Ishikawa (cell line): ENCODE measurements around the gene SDSL.

Experiments used
- CEBPB ChIP-seq: IDR thresholded peaks from 2 replicates; pipeline ENCODE4 v1.6.1; 2012
- CREB1 ChIP-seq: IDR thresholded peaks from 2 replicates; pipeline ENCODE4 v1.6.1; 2012; ENCODE audit warnings: low read depth
- EGR1 ChIP-seq: IDR thresholded peaks from 2 replicates; pipeline ENCODE4 v1.6.1; 2012
- EP300 ChIP-seq: IDR thresholded peaks from 2 replicates; pipeline ENCODE4 v1.6.1; 2012; ENCODE audit warnings: borderline replicate concordance
- FOXM1 ChIP-seq: IDR thresholded peaks from 2 replicates; pipeline ENCODE4 v1.6.1; 2012; ENCODE audit warnings: low read depth, borderline replicate concordance
- NFIC ChIP-seq: IDR thresholded peaks from 2 replicates; pipeline ENCODE4 v1.6.1; 2012
- RAD21 ChIP-seq: IDR thresholded peaks from 2 replicates; pipeline ENCODE4 v1.6.1; 2012; ENCODE audit warnings: low read depth
- TAF1 ChIP-seq: IDR thresholded peaks from 2 replicates; pipeline ENCODE4 v1.6.1; 2012; ENCODE audit warnings: low read depth, mild to moderate bottlenecking
- TCF12 ChIP-seq: IDR thresholded peaks from 2 replicates; pipeline ENCODE4 v1.6.1; 2012; ENCODE audit warnings: low read depth
- TEAD4 ChIP-seq: IDR thresholded peaks from 2 replicates; pipeline ENCODE4 v1.6.1; 2012
- YY1 ChIP-seq: IDR thresholded peaks from 2 replicates; pipeline ENCODE4 v1.6.1; 2012; ENCODE audit warnings: low read depth
- ZBTB7A ChIP-seq: IDR thresholded peaks from 2 replicates; pipeline ENCODE4 v1.6.1; 2012; ENCODE audit warnings: low read depth
- TF ChIP-seq, protein P1 (sequence below): IDR thresholded peaks from 2 replicates; pipeline ENCODE4 v1.6.1; 2012; ENCODE audit warnings: low read depth, mild to moderate bottlenecking
- TF ChIP-seq, protein P2 (sequence below): IDR thresholded peaks from 2 replicates; pipeline ENCODE4 v1.6.1; 2012
- TF ChIP-seq, protein P3 (sequence below): IDR thresholded peaks from 2 replicates; pipeline ENCODE4 v1.6.1; 2012

SDSL gene

DNA sequence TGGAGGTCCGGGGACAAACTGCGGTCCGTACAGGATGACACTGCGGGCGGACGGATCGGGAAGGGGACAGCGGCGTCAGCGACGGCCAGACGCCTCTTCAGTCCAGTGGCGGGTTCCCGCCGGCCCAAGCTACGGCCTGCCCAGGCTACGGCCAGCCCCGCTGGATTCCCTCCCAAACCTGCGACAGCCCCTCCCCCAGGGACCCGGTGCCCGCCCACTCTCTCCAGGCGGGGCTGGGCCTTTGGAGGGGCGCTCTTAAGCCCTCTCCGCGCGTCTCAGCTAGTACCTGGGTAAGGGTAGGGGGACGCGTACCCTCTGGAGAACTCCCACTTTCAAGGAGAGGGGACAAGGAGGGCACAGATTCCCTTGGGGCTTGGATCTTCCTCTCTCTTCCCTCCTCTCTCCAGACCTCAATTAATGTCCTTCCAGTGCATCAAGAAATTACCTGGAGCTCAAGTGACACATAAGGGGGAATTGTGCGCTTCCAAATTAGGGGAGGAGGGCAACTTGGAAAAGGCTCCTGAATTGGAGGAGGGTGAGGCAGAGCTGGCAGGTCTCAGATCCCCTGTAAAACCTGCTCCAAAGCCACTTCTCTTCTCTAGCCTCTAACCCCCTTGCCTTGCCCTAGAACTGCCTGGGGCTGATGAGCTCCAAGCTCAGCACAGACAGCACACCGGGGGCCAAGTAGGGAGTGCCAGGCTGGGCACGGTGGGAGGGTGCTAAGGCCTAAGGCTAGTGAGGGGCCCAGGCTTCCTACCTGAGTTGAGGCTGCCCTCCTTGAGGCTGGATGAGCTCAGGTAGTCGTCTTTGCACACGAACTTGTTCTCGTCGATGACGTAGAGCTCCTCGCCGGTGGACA lies 46.4 kb downstream of the SDSL start:
- TF ChIP-seq, protein P1, sequence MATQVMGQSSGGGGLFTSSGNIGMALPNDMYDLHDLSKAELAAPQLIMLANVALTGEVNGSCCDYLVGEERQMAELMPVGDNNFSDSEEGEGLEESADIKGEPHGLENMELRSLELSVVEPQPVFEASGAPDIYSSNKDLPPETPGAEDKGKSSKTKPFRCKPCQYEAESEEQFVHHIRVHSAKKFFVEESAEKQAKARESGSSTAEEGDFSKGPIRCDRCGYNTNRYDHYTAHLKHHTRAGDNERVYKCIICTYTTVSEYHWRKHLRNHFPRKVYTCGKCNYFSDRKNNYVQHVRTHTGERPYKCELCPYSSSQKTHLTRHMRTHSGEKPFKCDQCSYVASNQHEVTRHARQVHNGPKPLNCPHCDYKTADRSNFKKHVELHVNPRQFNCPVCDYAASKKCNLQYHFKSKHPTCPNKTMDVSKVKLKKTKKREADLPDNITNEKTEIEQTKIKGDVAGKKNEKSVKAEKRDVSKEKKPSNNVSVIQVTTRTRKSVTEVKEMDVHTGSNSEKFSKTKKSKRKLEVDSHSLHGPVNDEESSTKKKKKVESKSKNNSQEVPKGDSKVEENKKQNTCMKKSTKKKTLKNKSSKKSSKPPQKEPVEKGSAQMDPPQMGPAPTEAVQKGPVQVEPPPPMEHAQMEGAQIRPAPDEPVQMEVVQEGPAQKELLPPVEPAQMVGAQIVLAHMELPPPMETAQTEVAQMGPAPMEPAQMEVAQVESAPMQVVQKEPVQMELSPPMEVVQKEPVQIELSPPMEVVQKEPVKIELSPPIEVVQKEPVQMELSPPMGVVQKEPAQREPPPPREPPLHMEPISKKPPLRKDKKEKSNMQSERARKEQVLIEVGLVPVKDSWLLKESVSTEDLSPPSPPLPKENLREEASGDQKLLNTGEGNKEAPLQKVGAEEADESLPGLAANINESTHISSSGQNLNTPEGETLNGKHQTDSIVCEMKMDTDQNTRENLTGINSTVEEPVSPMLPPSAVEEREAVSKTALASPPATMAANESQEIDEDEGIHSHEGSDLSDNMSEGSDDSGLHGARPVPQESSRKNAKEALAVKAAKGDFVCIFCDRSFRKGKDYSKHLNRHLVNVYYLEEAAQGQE, result no peak
- no peak for TF ChIP-seq FOXM1
- no peak for TF ChIP-seq YY1
- TF ChIP-seq TAF1, result no peak
- TF ChIP-seq CREB1, result no peak
- no peak for TF ChIP-seq EGR1
- no peak for TF ChIP-seq CEBPB
- TF ChIP-seq ZBTB7A, result no peak
- TF ChIP-seq TCF12, result no peak
- no peak for TF ChIP-seq NFIC
- no peak for TF ChIP-seq EP300
- TF ChIP-seq, protein P2, sequence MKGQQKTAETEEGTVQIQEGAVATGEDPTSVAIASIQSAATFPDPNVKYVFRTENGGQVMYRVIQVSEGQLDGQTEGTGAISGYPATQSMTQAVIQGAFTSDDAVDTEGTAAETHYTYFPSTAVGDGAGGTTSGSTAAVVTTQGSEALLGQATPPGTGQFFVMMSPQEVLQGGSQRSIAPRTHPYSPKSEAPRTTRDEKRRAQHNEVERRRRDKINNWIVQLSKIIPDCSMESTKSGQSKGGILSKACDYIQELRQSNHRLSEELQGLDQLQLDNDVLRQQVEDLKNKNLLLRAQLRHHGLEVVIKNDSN, result no peak

DNA sequence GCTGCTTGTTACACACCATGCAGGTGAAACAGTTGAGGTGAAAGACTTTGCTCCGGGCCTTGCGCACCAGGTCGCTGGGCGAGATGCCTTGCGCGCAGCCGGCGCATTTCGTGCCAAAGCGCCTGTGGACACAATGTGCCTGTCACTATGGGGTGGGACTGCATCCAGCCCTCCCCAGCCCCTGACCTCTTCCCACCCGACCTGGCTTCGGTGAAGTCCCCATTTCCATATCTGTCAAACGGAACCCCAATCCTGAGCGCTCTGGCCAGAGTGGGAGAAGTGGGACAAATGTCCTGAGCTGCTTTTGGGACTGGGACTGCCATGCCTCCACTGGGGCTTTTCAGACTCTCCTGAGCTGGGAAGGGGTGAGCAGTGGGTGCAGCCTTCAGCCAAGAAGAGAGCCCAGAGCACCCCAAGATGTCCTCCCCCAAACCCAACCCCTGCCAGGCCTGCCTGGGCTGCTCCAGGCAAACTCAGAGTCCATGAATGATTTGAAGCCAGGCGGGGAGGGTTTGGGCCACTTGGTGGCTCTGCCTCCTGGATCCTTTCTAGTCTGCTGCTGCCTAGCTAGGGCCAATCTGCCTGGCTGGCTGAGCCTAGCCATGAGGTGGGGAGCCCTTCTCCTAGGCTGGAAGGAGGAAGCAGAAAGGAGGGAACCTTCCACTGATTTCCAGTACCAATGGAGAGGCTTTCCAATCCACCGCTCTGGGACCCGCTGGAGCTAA lies 47.2 kb downstream of the SDSL start:
- TF ChIP-seq TCF12 (no peak), FOXM1 (no peak), ZBTB7A (no peak), EGR1 (no peak), TAF1 (no peak), YY1 (no peak), RAD21 (no peak), EP300 (no peak), NFIC (no peak), CEBPB (no peak), TEAD4 (no peak), CREB1 (no peak)
- TF ChIP-seq, protein P3, sequence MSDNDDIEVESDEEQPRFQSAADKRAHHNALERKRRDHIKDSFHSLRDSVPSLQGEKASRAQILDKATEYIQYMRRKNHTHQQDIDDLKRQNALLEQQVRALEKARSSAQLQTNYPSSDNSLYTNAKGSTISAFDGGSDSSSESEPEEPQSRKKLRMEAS, result no peak
- TF ChIP-seq, protein P1, result no peak
- TF ChIP-seq, protein P2, result no peak

DNA sequence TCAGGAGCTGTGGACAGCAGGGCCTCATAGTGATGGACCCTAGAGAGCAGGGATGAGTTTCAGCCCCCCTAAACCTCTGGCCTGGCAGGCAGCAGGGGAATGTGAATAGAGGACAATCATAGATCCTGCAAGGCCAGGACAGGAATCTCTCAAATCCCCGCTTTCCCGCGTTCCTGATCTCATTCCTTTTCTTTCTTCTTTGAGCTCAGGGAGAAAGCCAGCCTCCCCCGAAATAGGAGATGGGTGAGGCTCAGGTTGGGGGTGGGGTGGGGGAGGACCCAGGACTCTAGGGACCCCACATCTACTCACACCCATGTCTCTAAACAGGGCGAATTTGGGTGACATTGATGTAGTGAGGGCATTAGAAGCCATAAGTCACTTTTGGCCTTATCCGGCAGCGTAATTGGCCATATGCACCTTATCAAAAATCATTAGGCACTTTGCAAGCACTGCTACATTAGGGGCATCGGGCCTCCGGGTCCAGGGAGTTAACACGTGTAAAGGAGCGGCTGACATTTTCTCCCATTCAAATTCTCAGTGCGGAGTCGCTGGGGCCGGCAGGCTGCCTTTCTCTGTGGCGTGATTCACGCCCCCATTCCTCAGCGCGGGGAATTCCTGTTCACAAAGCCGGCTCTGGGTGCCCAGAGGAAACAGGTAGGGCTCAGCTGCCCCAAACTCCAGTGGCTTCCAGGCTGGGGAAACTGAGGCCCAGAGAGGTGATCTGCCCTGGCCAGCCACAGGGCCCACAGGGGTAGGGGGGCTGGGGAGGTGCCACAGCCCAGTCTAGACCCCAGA lies 48.0 kb downstream of the SDSL start:
- no peak for TF ChIP-seq ZBTB7A
- TF ChIP-seq CEBPB, result no peak
- TF ChIP-seq NFIC, result no peak
- TF ChIP-seq, protein P1, result no peak
- TF ChIP-seq, protein P3, result no peak
- TF ChIP-seq, protein P2, result no peak
- no peak for TF ChIP-seq CREB1
